Endothelial cell (in vitro differentiated cells): Measurements from ENCODE around the gene PCNX2. TPM values are rescaled to one million over a fixed set of nuclear protein-coding genes. Genes with fewer than 3 reads are reported as not detected.

Source experiments
- DNase-seq: peaks from one replicate; pipeline ENCODE4 v3.0.0; 2021; ENCODE audit warnings: low spot score
- H3K27ac Mint-ChIP-seq: one replicate; pipeline ENCODE4 v1.8.0; 2021; ENCODE audit warnings: mixed read lengths, inconsistent platforms; ENCODE audit not compliant: unreplicated experiment
- H3K27me3 Mint-ChIP-seq: one replicate; pipeline ENCODE4 v1.8.0; 2021; ENCODE audit warnings: mild to moderate bottlenecking, moderate library complexity, mixed read lengths, inconsistent platforms; ENCODE audit not compliant: unreplicated experiment
- H3K36me3 Mint-ChIP-seq: one replicate; pipeline ENCODE4 v1.8.0; 2021; ENCODE audit warnings: mild to moderate bottlenecking, low read depth, mixed read lengths, inconsistent platforms; ENCODE audit not compliant: unreplicated experiment
- H3K4me1 Mint-ChIP-seq: one replicate; pipeline ENCODE4 v1.8.0; 2021; ENCODE audit warnings: mild to moderate bottlenecking, mixed read lengths, inconsistent platforms; ENCODE audit not compliant: unreplicated experiment
- H3K4me3 Mint-ChIP-seq: one replicate; pipeline ENCODE4 v1.8.0; 2021; ENCODE audit warnings: mild to moderate bottlenecking, mixed read lengths, inconsistent platforms; ENCODE audit not compliant: unreplicated experiment
- H3K9me3 Mint-ChIP-seq: one replicate; pipeline ENCODE4 v1.8.0; 2021; ENCODE audit warnings: mixed read lengths, inconsistent platforms; ENCODE audit not compliant: unreplicated experiment
- total RNA-seq: library from RNA; stranded (reverse); fragmentation: NEBNext Ultra II Directional; extraction: Animal tissue kit (Norgen Biotek cat#: 25700); gene quantifications from one replicate; pipeline ENCODE4 v1.2.1, GENCODE V29; 2021; ENCODE audit not compliant: unreplicated experiment
- TF ChIP-seq, protein P1 (sequence below): fragments of 200-600 bp; sonication (generic); IDR thresholded peaks from one replicate; pipeline ENCODE4 v1.5.0; 2021; ENCODE audit warnings: antibody characterized with exemption; ENCODE audit not compliant: unreplicated experiment

The PCNX2 gene
- total RNA-seq, 1 donor from 2014 or later = 24.0 TPM

DNA sequence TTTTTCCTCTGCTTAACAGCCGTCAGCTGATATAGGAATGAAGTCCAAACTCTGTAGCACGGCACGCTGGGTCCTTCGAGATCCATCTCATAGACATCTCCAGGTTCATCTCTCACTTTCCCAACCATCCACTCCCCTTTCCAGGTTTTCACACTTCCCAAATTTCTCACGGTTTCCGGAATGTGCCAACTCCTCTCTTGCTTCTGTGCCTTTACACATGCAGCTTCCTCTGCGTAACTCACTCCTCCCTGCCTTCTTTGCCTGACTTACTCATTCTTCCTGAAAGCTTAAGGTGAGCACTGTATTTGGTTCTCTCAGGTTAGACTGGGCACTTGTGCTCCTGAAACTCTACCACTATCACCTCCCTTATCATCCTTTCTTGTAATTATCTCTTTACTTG, 168.4 kb downstream of the PCNX2 start:
- Mint-ChIP-seq H3K27me3 (peaks cover 4% of the 10 kb centered on the region), H3K4me1 (peaks cover 7% of the 10 kb centered on the region), H3K36me3 (peaks cover 15% of the 10 kb centered on the region), H3K27ac (no peak overlapping the region), H3K4me3 (no peak overlapping the region), H3K9me3 (no peaks in the 10 kb centered on the region)
- DNase-seq = no peak
- TF ChIP-seq, protein P1, sequence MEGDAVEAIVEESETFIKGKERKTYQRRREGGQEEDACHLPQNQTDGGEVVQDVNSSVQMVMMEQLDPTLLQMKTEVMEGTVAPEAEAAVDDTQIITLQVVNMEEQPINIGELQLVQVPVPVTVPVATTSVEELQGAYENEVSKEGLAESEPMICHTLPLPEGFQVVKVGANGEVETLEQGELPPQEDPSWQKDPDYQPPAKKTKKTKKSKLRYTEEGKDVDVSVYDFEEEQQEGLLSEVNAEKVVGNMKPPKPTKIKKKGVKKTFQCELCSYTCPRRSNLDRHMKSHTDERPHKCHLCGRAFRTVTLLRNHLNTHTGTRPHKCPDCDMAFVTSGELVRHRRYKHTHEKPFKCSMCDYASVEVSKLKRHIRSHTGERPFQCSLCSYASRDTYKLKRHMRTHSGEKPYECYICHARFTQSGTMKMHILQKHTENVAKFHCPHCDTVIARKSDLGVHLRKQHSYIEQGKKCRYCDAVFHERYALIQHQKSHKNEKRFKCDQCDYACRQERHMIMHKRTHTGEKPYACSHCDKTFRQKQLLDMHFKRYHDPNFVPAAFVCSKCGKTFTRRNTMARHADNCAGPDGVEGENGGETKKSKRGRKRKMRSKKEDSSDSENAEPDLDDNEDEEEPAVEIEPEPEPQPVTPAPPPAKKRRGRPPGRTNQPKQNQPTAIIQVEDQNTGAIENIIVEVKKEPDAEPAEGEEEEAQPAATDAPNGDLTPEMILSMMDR = no peak

DNA sequence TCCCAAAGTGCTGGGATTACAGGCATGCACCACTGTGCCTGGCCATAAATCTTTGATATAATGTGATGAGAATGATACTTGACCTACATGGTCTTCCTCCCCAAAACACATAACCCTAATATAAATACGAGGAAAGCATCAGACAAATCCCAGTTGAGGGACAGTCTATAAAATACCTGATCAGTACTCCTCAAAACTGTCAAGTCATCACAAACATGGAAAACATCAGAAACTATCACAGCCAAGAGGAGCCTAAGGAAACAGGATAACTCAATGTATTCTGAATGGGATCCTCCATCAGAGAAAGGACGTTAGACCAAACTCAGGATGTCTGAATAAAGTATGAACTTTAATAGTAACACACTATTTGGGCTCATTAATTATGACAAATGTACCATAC, 172.7 kb downstream of the PCNX2 start:
- Mint-ChIP-seq H3K4me1 (peaks cover 5% of the 10 kb centered on the region), H3K9me3 (no peaks in the 10 kb centered on the region), H3K27me3 (peaks cover 1% of the 10 kb centered on the region), H3K36me3 (no peaks in the 10 kb centered on the region), H3K4me3 (no peak overlapping the region), H3K27ac (no peak overlapping the region)
- TF ChIP-seq, protein P1 = no peak
- no peak for DNase-seq

DNA sequence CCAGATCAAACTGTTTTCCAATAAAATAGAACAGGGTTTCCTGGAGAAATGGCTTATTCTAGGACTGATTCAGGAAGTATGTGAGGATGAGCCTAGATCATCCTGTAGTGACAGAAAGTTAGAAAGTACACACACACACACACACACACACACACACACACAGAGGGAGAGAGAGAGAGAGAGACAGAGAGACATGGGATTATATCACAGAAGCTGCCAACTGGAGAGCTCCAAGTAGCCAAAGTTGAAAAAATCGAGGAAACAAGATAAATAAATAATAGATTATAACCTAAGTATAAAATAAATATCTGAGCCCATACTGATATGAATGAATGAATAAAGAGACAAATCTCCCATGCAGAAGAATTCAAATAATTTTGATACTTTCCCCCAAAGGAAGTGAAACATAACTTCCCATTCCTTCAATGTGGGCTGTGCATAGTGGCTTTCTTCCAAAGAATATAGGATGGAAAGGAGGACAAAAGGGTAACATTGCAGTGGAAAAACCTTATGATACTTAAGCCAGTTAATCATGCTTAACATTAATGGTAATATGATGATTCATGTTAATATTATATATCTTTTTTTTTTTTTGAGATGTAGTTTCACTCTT, 173.5 kb downstream of the PCNX2 start:
- H3K9me3 Mint-ChIP-seq = no peaks in the 10 kb centered on the region
- DNase-seq = no peak
- TF ChIP-seq, protein P1 = no peak
- no peaks in the 10 kb centered on the region for H3K36me3 Mint-ChIP-seq
- H3K27ac Mint-ChIP-seq = no peak overlapping the region
- peaks cover 2% of the 10 kb centered on the region for H3K4me1 Mint-ChIP-seq
- no peak overlapping the region for H3K4me3 Mint-ChIP-seq
- H3K27me3 Mint-ChIP-seq = peaks cover 1% of the 10 kb centered on the region

DNA sequence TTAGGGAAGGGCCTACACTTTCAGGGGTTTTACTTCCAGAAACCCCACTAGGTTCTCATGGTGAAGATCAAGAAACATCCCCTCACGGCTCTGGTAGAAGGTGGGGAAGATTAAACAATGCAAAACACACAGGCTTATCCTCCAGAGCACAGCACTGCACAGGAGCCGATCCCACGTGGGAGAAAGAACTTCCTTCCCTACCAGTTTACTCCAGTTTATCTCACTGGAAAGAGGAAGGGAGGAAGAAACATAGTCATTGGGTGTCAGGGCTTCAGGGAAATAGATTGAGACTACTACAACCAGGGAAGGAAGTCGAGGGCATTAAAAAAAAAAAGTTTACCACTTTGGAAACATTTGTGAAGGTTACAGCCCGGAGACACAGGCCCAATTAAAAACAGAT, 180.7 kb downstream of the PCNX2 start:
- H3K4me1 Mint-ChIP-seq = peaks cover 41% of the 10 kb centered on the region
- H3K27ac Mint-ChIP-seq = peak overlapping the region; percentile 100
- DNase-seq = no peak
- no peak overlapping the region for H3K4me3 Mint-ChIP-seq
- H3K36me3 Mint-ChIP-seq = no peaks in the 10 kb centered on the region
- TF ChIP-seq, protein P1 = no peak
- no peaks in the 10 kb centered on the region for H3K9me3 Mint-ChIP-seq
- no peaks in the 10 kb centered on the region for H3K27me3 Mint-ChIP-seq

DNA sequence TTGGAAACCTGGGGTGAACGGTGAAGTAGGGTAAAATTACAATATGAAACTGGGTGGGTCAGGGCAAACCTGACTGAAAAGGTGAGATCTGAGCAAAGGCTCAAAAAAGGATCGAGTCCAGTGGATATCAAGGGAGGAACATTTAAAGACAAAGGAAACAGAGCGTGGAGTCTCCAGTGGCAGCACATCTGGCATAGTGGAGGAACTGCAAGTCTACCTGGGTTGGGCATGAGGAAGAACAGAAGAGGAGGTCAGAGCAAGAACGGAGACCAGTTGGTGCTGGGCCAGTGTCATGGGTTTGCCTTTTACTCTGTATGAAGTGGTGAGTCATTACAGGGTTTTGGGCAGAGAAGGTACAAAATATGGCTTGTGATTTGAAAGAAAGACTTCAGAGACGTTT, 181.4 kb downstream of the PCNX2 start:
- no peak for DNase-seq
- Mint-ChIP-seq H3K36me3 (no peaks in the 10 kb centered on the region), H3K4me1 (peaks cover 41% of the 10 kb centered on the region), H3K27me3 (no peaks in the 10 kb centered on the region), H3K4me3 (no peak overlapping the region), H3K9me3 (no peaks in the 10 kb centered on the region), H3K27ac (peak overlapping the region; percentile 100)
- TF ChIP-seq, protein P1 = no peak
